HG03354 (cell line): Measurements from ENCODE around the gene CEACAM21.

ENCODE experiments used
- ATAC-seq: cut with Tn5 transposase; IDR thresholded peaks from one replicate; pipeline ENCODE4 v1.9.1; 2021; ENCODE audit warnings: mild to moderate bottlenecking; ENCODE audit not compliant: unreplicated experiment, poor library complexity, severe bottlenecking

Gene CEACAM21

GRCh38 chr19:41575998-41576397 lies at the start of gene CEACAM21:
CEACAM21 (plus strand) TSS chr19:41576166; CDS start chr19:41576275, 109 bp downstream.
- no peak for ATAC-seq

- no peak for ATAC-seq
Measured at GRCh38 chr19:41527089-41527488, 48.9 kb upstream of the CEACAM21 start.

GRCh38 chr19:41528106-41528505 lies 47.9 kb upstream of the CEACAM21 start:
- ATAC-seq: no peak

GRCh38 chr19:41529484-41530183 lies 46.3 kb upstream of the CEACAM21 start:
- ATAC-seq: no peak

- ATAC-seq: no peak
Measured at GRCh38 chr19:41530184-41530534, 45.8 kb upstream of the CEACAM21 start.

GRCh38 chr19:41530761-41531301 lies 45.1 kb upstream of the CEACAM21 start:
- ATAC-seq: no peak

- peak; percentile 50 for ATAC-seq
Measured at GRCh38 chr19:41531438-41532311, 44.3 kb upstream of the CEACAM21 start.

GRCh38 chr19:41532526-41532925 lies 43.4 kb upstream of the CEACAM21 start:
- ATAC-seq: no peak

- ATAC-seq: no peak
Measured at GRCh38 chr19:41533671-41534215, 42.2 kb upstream of the CEACAM21 start.

GRCh38 chr19:41535029-41535622 lies 40.8 kb upstream of the CEACAM21 start:
- ATAC-seq: peak; percentile 68

- ATAC-seq: no peak
Measured at GRCh38 chr19:41537789-41538188, 38.2 kb upstream of the CEACAM21 start.

GRCh38 chr19:41540041-41540695 lies 35.8 kb upstream of the CEACAM21 start:
- ATAC-seq: no peak

- no peak for ATAC-seq
Measured at GRCh38 chr19:41541990-41542584, 33.9 kb upstream of the CEACAM21 start.

GRCh38 chr19:41542622-41543021 lies 33.3 kb upstream of the CEACAM21 start:
- no peak for ATAC-seq

GRCh38 chr19:41543582-41543981 lies 32.4 kb upstream of the CEACAM21 start:
- ATAC-seq: no peak

GRCh38 chr19:41545547-41545946 lies 30.4 kb upstream of the CEACAM21 start:
- ATAC-seq: no peak

GRCh38 chr19:41546386-41546789 lies 29.6 kb upstream of the CEACAM21 start:
- ATAC-seq: no peak

GRCh38 chr19:41546961-41547360 lies 29.0 kb upstream of the CEACAM21 start:
- ATAC-seq: no peak

GRCh38 chr19:41547569-41547968 lies 28.4 kb upstream of the CEACAM21 start:
- no peak for ATAC-seq
